GM18909 (cell line): Measurements from ENCODE around the gene TANGO6.

Source experiments
- ATAC-seq: cut with Tn5 transposase; IDR thresholded peaks from one replicate; pipeline ENCODE4 v1.9.1; 2021; ENCODE audit warnings: mild to moderate bottlenecking; ENCODE audit not compliant: unreplicated experiment, poor library complexity

TANGO6 gene

DNA sequence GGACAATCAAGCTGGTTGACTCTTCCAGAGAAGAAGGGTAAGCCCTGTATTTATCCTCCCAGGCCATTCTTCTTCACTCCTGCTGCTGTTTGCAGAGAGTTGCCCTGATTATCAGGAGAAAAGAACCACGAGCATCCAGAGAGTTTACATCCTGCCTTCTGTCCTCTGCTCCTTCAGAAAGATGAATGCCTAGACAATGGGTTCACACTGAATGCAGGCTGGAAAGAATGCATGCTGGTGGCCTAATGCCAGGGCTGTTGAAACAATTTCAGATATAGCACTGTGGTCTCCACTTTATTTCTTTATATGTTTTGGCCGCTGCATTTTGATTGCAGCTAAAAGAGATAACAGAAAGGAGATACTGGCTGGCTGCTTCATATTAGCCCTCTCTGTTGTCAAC, 241.0 kb downstream of the TANGO6 start:
- ATAC-seq = no peak

DNA sequence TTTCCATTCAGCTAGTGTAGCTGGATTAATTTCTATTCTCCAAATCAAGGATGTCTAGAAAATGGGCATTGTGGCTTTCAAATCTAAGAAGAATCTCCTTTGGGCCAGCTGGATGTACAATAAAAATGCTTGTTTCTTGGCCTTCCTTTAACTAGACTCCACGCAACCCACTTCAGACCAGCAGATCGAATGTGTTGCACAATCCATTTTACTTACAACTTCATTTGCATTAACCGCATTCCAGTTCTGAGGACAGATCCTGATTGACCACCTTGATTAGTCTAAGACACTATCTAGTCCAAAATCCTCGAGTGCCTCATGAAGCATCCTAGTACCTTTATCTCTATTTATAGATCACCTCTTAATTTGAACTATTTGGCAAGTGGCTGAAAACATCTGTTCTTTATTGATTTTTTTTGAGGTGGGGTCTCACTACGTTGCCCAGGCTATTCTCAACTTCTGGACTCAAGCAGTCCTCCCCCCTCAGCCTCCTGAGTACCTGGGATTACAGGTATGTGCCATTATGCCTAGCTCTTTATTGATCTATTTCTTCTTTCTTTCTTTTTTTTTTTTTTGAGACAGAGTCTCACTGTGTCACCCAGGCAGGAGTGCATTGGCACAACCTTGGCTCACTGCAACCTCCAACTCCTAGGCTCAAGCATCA, 241.8 kb downstream of the TANGO6 start:
- ATAC-seq = no peak

DNA sequence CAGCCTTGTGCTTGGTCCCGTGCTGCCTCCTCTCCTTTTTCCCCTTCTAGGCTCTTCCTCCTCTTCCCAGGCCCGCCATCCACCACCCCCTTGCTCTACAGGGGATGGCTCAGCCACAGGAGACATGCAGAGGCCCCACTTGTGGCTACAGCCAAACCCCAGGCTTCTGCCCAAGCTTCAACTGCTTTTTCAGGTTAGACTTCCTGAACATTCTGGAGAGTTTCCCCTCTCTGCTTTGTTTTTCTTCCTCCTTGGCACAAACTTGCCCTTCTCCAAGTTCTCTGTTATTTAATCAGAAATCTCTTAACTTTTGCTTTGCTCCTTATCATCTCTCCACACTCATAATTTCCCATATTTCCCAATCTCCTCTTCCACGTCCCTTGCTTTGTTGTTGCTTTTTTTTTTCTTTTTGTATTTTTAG, 243.8 kb downstream of the TANGO6 start:
- no peak for ATAC-seq

DNA sequence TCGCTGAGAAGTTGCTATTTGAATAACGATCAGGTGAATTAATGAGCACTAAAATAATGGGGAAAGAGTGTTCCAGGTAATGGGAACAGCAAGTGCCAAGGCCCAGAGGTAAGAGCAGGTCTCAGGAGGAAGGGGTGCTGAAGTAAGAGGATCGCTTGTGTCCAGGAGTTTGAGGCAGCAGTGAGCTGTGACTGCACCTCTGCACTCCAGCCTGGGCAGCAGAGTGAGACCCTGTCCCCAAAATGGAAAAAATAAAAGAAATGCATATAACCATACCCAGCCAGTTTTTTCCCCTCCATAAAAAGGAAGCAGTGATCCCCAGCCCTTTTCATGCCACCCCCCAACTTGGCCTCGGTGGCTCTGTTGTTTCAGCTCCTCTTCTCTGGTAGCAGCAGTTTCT, 245.4 kb downstream of the TANGO6 start:
- no peak for ATAC-seq

DNA sequence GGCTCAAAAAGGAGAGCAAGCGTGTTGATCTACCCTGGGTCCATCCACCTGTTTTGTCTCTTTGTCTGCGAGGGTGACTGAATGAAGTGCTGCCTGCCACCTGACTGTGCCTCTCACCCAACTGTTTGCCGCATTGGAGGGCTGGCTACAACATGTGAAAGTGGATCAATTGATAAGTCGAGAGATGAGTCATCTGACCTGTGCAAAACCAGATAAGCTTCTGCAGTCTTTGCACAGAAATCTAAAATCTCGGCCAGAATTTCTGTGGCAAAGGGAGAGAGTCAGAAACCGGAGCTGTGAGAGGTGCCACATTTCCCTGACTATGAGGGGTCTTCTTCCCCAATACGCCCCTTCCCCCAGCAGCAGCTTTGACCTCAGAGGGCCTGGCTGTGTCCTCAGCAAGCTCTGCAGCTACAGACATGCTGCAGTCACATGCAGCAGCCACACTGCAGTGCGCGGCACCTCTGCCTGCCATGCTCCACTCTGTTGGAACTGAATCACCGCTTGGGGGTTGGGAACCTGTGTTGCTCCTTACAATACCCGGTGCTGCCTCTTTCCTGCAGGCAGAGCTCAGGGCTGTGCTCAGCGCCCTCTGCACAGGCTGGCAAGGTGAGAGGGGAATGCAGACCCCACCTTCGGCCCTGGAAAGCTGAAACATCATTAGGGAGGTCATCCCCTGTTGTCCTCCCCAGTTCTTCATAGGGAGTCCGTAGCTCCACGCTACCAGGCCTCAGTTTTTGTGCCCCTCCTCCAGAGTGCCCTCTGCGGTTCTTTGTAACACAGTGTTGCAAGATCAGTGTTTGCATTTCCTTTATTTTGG, 246.0 kb downstream of the TANGO6 start:
- ATAC-seq = no peak

DNA sequence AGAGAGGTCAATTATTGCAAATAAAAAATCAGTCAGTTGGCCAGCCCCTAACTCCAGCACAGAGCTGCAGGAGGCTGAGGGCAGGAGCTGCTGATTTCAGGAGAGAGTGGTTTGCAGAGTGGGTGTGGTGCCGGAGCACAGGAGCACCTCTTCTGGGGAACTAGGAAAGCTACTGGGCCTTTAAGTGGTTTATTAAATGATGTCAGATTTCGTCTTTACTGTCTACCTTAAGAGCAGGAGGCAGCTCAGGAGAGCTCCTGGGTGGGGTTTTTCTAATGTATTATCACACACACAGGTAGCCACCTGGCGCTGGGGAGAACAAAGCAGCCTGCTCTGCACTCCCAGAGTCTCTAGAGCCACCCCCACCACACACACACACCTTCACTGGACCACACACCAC, 250.6 kb downstream of the TANGO6 start:
- no peak for ATAC-seq

DNA sequence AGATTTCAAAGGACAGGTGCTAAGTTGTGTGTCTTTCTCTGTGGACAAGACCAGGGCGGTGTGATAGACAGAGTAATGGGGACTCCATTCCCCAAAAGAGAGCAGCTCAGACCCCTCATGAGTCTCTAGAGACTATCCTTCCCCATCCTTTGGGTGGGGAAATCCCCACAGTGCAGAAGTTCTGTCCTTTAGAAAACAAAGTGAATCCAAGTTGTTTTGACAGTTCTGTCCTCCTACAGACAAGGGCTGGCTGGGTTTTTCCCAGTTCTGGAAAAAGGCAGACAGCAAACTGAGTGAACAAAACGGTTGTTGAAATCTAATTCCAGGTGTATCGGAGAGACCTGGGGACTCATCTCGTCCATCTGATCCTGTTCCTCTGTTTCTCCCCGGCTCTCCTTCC, 251.2 kb downstream of the TANGO6 start:
- ATAC-seq = no peak

DNA sequence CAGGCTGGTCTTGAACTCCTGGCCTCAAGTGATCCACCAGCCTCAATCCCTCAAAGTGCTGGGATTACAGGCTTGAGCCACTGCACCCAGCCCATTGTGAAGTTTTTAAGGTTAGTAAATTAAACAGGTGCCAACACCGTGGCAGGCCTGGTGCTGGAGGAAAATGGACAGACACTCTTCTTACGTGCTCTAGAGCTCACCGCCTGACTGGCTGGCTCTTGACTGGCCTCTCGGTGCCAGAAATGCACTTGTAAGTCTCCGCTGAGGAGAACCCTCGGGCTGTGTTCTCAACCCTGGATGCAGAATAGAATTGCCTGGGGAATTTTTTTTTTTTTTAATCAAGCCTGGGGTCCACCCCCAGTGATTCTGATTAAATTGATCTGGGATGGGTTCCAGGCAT, 251.9 kb downstream of the TANGO6 start:
- no peak for ATAC-seq

DNA sequence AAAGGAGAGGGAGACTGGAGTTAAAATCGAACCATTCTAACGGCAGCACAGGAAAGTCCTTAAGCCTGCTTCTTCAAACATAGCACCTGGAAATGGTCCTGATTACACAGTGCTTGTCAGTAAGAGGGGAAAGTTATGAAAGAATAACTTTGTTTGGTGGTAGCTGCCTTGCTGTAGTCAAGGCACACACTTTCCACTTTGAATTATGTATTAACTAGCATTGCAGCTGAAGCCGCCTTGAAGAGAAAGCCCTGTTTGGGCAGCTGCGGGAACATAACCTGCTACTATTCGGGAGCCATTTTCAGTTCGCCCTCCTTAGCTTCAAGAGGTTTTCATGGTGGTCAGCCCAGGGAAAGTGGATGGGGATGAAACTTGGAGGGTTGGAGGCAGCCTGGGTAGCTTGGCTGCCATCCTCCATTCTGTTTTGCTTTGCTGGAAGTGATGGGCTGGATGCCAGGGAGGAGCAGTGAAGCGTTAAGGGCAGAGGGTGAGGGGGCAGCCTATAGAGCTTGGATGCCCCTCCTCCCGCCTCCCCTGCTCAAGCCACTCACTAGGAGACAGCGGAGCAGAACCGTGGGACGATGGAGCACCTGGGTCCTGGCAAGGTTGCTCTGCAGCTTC, 256.9 kb downstream of the TANGO6 start:
- no peak for ATAC-seq

DNA sequence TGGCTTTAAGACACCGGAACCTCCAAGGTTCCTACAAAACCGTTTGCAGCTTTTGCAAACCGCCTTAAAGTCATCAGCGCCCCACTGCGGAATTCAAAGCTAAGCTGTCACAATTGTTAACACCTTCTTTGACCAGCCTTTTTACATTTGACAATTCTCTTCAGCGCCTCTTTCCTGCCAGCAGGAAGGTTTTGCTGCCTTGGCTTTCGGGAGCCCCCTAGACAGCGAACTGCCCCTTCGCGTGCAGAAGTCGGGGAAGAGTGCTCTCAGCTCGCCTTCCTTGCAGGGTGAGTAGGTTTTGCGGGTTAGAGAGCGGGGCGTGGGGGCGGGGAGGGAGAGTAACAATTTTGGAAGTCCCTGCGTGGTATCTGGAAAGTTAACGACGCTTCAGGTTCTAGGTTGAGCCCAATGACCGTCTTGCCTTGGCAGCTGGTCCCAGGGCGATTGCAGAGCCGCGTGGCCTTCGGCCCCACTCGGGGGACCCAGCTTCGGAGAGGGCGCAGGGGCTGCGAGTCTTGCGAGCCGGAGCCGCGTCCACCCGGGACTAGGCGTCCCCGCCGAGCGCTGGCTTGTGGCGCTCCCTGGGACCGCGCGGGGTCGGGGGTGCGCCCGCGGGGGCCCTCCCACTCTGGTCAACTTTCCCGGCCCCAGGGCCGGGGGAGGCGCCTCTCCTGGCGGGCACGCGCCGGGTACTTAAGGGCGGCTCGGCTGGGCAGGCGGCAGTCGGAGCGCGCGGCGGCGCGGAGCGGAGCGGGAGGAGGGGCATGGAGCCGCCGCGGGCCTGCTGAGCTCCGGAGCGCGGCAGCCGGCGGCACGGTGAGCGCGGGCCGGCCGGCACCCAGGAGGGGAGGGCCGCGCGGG, 262.4 kb downstream of the TANGO6 start, which contains the start of gene HAS3:
TSS of gene HAS3 (plus strand) at position 153 of the 861 bp plus-strand sequence. CDS start 3,743 bp downstream, outside the sequence.
- ATAC-seq = no peak

DNA sequence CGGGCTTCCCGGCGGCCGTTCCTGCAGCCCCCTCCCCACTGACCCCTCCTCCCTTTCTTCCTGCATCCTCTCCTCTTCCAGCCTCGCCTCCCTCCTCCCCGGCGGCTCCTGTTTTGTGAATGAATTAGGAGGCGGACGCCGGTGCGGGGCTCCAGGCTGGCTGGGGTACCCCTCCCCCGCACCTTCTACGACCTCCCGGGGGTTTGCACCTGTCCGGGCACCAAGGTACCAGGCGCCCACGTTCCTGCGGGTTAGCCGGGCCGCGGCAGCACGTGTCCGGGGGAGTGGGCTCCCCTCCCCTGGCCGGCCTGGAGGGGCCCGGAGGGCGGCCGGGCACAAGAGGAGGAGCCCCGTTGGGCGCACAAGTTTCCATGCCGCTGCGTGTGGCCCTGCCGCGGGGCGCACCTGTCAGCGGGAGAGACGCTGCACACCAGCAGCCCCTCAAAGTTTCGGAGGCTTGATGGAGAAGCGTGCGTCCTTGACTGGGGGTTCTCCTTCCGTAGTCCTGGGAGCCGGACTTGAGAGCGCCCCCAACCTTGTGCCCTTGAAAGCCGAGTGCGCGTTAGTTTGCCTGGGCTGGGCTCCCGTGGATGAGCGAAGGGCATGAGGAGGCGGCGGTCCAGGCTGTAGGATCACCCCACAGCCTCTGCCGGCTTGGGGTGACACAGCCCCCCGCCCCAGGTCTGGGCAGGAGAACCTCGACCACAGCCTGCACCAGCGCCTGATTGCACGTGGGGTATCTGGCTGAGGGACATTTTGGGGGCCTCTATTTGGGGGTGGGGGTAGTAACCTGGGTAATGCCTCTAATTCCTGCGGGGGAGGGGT, 263.4 kb downstream of the TANGO6 start:
- ATAC-seq = no peak

DNA sequence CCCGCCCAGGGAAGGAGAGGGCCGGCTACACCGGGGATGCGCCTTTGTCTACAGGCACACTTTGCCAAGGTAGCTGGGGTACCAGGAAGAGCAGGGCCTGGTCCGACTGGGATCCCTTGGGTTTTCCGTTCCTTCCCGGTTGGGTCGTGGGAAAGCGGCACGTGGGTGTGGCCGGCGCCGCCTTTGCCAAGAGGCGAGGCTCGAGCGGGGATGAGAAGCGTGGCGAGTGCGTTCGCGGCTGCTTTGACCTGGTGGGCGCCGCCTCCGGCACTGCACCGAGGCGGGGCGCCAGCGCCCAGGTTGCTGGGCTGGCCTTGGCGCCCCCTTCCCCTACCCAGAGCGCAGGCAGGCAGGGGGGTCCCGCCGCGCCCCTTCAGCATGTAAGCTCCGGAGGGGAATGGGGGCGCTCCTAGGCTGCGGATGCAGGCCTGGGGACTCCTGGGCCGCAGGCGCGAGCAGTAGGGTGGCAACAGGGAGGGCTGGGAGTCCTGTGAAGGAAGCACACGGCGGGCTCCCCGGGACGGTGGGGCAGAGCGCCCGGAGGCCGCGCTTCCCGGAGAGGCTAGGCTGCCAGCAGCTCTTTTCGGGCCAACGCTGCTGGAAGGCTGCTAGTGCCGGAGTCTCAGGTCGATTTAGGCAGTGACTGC, 264.1 kb downstream of the TANGO6 start:
- ATAC-seq = no peak

DNA sequence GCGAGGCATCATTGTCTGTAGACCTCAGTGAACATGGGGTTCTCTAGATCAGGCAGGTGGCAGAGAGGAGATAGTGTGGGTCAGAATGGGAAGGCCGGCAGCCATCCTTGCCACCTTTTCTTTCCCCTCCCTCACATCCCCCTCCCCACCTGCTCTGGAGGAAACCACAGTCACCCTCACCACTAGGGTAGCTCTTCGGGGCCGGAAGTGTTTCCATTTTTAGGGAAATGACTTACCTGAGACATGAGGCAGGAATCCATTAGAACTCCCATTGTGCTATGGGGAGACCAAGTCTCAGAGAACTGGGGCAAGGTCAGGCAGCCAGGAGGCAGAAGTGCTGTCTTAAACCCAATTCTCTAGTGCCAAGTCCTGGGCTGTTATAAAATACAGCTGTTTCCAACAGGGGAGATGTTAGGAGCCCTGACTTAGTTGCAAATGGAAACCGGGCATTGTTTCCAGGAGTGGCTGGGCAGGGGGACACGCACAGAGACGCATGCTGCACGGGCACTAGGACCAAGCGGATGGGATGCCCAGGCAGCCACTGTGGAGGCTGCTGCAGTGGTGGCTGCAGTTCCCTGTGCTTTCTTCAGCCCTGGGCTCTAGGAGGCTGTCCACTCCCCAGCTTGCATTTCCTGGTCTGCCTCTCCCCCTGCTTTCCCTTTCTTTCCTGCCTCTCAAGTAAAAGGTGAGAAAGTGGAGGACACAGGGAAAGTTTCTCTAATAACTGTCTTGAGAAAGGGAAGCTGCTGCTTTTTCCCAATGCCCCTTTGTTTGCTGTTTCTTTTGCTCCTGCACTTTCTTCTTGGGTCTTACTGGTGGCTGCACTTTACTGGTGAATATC, 265.0 kb downstream of the TANGO6 start:
- ATAC-seq = no peak

DNA sequence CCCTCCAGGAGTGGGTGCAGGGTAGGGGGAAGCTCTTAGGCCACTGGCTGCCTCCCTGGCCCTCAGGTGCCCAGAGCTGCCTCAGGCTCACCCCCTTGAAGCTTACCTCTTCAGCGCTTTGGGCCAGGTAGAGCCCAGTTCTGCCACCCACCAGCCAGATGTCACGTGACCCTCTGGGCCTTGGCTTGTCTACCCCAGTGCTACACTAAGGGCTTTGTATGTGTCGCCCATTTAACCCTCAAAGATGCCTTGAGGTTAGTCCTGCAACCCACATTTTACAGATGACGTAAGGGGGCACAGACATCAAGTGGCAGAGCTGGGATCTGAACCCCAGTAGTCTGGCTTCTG, 265.5 kb downstream of the TANGO6 start:
- no peak for ATAC-seq

DNA sequence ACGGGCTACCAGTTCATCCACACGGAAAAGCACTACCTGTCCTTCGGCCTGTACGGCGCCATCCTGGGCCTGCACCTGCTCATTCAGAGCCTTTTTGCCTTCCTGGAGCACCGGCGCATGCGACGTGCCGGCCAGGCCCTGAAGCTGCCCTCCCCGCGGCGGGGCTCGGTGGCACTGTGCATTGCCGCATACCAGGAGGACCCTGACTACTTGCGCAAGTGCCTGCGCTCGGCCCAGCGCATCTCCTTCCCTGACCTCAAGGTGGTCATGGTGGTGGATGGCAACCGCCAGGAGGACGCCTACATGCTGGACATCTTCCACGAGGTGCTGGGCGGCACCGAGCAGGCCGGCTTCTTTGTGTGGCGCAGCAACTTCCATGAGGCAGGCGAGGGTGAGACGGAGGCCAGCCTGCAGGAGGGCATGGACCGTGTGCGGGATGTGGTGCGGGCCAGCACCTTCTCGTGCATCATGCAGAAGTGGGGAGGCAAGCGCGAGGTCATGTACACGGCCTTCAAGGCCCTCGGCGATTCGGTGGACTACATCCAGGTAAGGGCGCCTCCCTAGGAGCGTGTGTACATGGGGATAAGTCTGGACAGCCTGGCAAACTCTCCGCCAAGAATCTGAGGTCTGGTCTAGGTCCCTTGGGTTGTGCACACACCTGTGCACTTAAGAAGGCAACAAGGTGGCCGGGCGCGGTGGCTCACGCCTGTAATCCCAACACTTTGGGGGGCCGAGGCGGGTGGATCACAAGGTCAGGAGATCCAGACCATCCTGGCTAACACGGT, 266.3 kb downstream of the TANGO6 start:
- ATAC-seq = no peak

DNA sequence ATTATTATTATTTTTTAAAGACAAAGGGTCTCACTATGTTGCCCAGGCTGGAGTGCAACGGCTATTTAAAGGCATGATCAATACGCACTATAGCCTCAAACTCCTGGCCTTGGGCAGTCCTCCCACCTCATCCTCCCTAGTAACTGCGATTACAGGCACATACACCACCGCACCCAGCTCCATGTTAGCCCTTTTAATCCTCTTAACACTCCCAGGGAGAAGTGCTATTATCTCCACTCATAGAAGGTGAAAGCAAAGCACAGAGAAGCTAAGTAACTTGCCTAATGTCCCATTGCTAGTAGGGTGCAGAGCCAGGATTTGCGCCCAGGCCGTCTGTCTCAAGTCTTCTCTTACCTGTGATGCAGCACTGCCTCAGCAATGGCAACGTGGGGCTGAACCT, 267.1 kb downstream of the TANGO6 start:
- ATAC-seq = no peak

DNA sequence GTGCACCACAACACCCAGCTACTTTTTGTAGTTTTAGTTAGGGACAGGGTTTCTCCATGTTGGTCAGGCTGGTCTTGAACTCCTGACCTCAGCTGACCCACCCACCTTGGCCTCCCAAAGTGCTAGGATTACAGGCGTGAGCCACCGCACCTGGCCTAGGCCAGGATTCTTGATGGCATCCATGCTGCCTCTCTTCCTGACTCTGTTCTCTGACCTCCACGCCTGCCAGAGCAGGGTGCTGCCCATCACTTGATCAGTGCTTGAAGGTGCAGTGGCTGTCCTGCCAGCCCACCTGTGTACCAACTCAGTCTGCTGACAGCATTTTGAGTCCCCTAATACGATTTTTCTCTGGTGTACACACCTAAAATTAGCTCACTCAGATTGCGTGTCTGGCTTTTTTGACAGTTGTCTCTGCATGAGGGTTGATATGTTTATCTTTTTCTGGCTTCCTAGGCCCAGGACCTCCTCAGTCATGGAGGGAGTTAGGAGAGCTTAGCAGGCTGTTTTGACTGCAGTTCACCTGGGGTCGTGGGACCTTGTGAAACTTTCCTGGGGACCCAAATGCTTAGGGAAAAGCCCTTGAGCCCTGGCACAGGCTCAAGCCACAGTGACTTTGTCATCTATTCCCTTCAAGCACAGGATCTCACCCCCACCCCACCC, 268.0 kb downstream of the TANGO6 start:
- no peak for ATAC-seq
